Stimulated activated CD8-positive, alpha-beta memory T cell treated with anti-CD3 and anti-CD28 coated beads, Interleukin-4, amount 100 ng/mL, for 24 hours (primary cell): ENCODE data around the gene MC1R.
A peak's percentile ranks its signal among the peaks of the same experiment; 100 is the strongest.

Source experiments
- DNase-seq: peaks from one replicate; pipeline ENCODE4 v3.0.0-alpha.2; 2020; ENCODE audit warnings: low read depth

Gene MC1R

GRCh38 chr16:89895482-89896250 is 23.0 kb upstream of the MC1R start:
- no peak for DNase-seq

GRCh38 chr16:89897204-89897603 is 21.5 kb upstream of the MC1R start:
- no peak for DNase-seq

GRCh38 chr16:89898201-89898967 is 20.3 kb upstream of the MC1R start:
- DNase-seq: no peak

GRCh38 chr16:89899879-89900481 is 18.7 kb upstream of the MC1R start:
- DNase-seq: no peak

- no peak for DNase-seq
These were observed 17.8 kb upstream of the MC1R start for GRCh38 chr16:89900885-89901284.

- DNase-seq: no peak
These were observed 15.7 kb upstream of the MC1R start for GRCh38 chr16:89902980-89903379.

- no peak for DNase-seq
These were observed 14.7 kb upstream of the MC1R start for GRCh38 chr16:89903908-89904515.

- DNase-seq: no peak
These were observed 13.8 kb upstream of the MC1R start for GRCh38 chr16:89904606-89905510.

GRCh38 chr16:89905511-89906139 is 13.0 kb upstream of the MC1R start:
- DNase-seq: no peak

GRCh38 chr16:89906140-89907025 is 12.3 kb upstream of the MC1R start:
- DNase-seq: no peak

GRCh38 chr16:89907055-89907814 is 11.4 kb upstream of the MC1R start:
- DNase-seq: no peak

GRCh38 chr16:89908236-89908635 is 10.4 kb upstream of the MC1R start:
- DNase-seq: no peak

GRCh38 chr16:89909777-89910716 is 8.6 kb upstream of the MC1R start:
- peak; percentile 54 for DNase-seq

GRCh38 chr16:89910717-89911354 is 7.8 kb upstream of the MC1R start:
- DNase-seq: no peak

- DNase-seq: no peak
These were observed 7.3 kb upstream of the MC1R start for GRCh38 chr16:89911375-89911774.

GRCh38 chr16:89912143-89912542 is 6.5 kb upstream of the MC1R start:
- DNase-seq: no peak

GRCh38 chr16:89912627-89913026 is 6.0 kb upstream of the MC1R start:
- DNase-seq: no peak
